Spleen (tissue), 11 donors: Measurements from ENCODE around the gene ATP6V0A4. TPM values are rescaled to one million over a fixed set of nuclear protein-coding genes. Genes with fewer than 3 reads are reported as not detected.

Experiments
- DNase-seq: peaks from one replicate; pipeline ENCODE4 v3.0.0-alpha.2; 2020
- H3K27ac ChIP-seq, 8 donors: fragments of 200-600 bp; sonication (generic) in 7 of 8; 1 replicate in 4 of 8; 2 replicates in 4 of 8; pipeline versions ENCODE4 v1.5.0 to v1.8.0; 2016 to 2021; ENCODE audit warnings: inconsistent platforms in 4 of 8, mild to moderate bottlenecking in 4 of 8, moderate library complexity in 1 of 8
- H3K27me3 ChIP-seq, 7 donors: fragments of 200-600 bp; sonication (generic) in 6 of 7; replicated peaks in 1 of 7; 1 replicate in 4 of 7; 2 replicates in 3 of 7; pipeline versions ENCODE4 v1.5.0 to v1.8.0; 2016 to 2021; ENCODE audit warnings: inconsistent platforms in 3 of 7, mild to moderate bottlenecking in 1 of 7
- H3K36me3 ChIP-seq, 6 donors: fragments of 200-600 bp; sonication (generic) in 5 of 6; 1 replicate in 4 of 6; 2 replicates in 2 of 6; pipeline versions ENCODE4 v1.5.0 to v1.8.0; 2016 to 2021; ENCODE audit warnings: inconsistent platforms in 2 of 6
- H3K4me1 ChIP-seq, 6 donors: fragments of 200-600 bp; sonication (generic) in 5 of 6; 1 replicate in 3 of 6; 2 replicates in 3 of 6; pipeline versions ENCODE4 v1.5.0 to v1.8.0; 2016 to 2021; ENCODE audit warnings: inconsistent platforms in 3 of 6
- H3K4me3 ChIP-seq, 8 donors: fragments of 200-600 bp; sonication (generic) in 7 of 8; 1 replicate in 4 of 8; 2 replicates in 4 of 8; pipeline versions ENCODE4 v1.5.0 to v1.8.0; 2016 to 2021; ENCODE audit warnings: inconsistent platforms in 4 of 8, mild to moderate bottlenecking in 4 of 8, moderate library complexity in 2 of 8
- H3K9me3 ChIP-seq, 8 donors: fragments of 200-600 bp; sonication (generic) in 7 of 8; 1 replicate in 4 of 8; 2 replicates in 4 of 8; pipeline versions ENCODE4 v1.5.0 to v1.8.0; 2016 to 2021; ENCODE audit warnings: inconsistent platforms in 4 of 8
- CTCF ChIP-seq, 11 experiments: fragments of 200-600 bp in 7 of 11; fragments of 450-650 bp in 4 of 11; sonication (generic) in 4 of 11; IDR thresholded peaks in 8 of 11; conservative IDR thresholded peaks in 3 of 11; 1 replicate in 7 of 11; 2 replicates in 4 of 11; pipeline versions ENCODE4 v1.4.0 to v1.8.0; 2016 to 2021; ENCODE audit warnings: antibody characterized with exemption in 11 of 11, inconsistent platforms in 4 of 11, mild to moderate bottlenecking in 1 of 11
- POLR2A ChIP-seq, 3 donors: fragments of 450-650 bp; IDR thresholded peaks; one replicate each; pipeline ENCODE4 v1.5.1; 2017; ENCODE audit warnings: antibody characterized with exemption in 3 of 3, mild to moderate bottlenecking in 1 of 3
- POLR2AphosphoS5 ChIP-seq, 3 donors: sonication (generic); formaldehyde crosslinking; IDR thresholded peaks; one replicate each; pipeline ENCODE4 v1.5.1; 2017; ENCODE audit warnings: antibody characterized with exemption in 3 of 3
- WGBS, 5 donors: extraction: QIAGEN DNeasy Blood & Tissue Kit in 3 of 5; methylation state at CpG; one replicate each; pipeline versions ENCODE4 v1.1.5 to v1.1.7; 2013 to 2018; 5-methylcytosine and 5-hydroxymethylcytosine counted together
- intact Hi-C: fragments of 100-400 bp; cut with DNase I; formaldehyde crosslinking; loops from one replicate; pipeline ENCODE4 v1.15.0; 2023; ENCODE audit warnings: low total_unique reads
- polyA plus RNA-seq, 3 donors: library from polyadenylated mRNA; stranded (reverse); fragments of 200-250 nt; gene quantifications; one replicate each; pipeline ENCODE4 v1.2.1, GENCODE V29; 2013
- total RNA-seq, 7 donors: library from RNA; depleted of rRNA in 3 of 7; stranded (reverse); fragments of >200 nt in 3 of 7; fragmentation: NEBNext Ultra II Directional in 4 of 7; extraction: Animal tissue kit (Norgen Biotek cat#: 25700) in 4 of 7; gene quantifications; one replicate each; pipeline versions ENCODE4 v1.1.0 to v1.2.1, GENCODE V29; 2016 to 2021
- donor health status: healthy with polysubstance abuse.
- donor health status: DM: no; HTN: no; CAD: no; lungs with moderate emphysema.
- donor health status: DM: no; HTN: no; CAD: no.
- donor health status: Bipolar disorder and iron deficiency.
- donor health status: healthy.
- donor health status: DM: no; HTN: no; CAD: no.
- donor health status: DM: yes; HTN: yes; CAD: no.

ATP6V0A4 gene
- total and polyA plus RNA-seq, 10 donors: not detected

DNA sequence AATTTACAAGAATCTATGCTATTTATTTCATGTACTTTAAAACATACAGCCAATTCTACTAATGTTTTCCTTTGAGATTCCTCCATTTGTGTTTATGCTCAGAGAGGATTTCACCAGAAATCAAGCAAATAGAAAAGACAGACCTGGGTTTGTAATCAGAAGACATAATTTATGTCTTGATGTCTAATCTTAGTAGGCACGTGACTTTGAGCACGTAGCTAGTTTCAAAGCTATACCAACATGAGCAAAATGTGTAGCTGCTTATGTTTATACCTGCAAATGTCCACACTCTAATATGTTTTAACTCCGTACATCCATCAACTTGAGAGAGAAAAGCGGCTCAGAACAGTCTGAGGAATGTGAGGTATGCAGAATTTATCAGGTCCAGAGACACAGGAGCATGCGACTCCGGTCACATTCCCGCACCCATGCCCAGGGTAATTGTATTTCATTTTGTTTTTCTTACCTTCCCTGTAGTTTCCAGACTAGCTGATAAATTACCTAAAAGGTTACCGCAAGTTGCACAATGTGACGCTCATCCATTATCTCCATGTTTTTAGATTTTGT is 136.8 kb downstream of the ATP6V0A4 start:
- Histone ChIP-seq H3K4me1 (peaks cover 0 to 15% (median 4%) of the 10 kb centered on the region in 6 donors), H3K27ac (no peak overlapping the region), H3K9me3 (no peaks in the 10 kb centered on the region), H3K27me3 (peaks cover 0 to 28% (median 4%) of the 10 kb centered on the region in 7 donors), H3K4me3 (no peak overlapping the region), H3K36me3 (no peaks in the 10 kb centered on the region)
- TF ChIP-seq POLR2AphosphoS5 (IDR thresholded peaks at IDR 0.05) (no peak), CTCF (IDR thresholded peaks at IDR 0.05 in 8 of 11, conservative IDR thresholded peaks at IDR 0.05 in 3 of 11) (no peak), POLR2A (IDR thresholded peaks at IDR 0.05) (no peak)
- intact Hi-C loops: no loop called here
- DNase-seq: no peak
- 73 to 82% (median 80%) methylated on average over 9 of the region's 9 CpGs for WGBS, 5 donors

DNA sequence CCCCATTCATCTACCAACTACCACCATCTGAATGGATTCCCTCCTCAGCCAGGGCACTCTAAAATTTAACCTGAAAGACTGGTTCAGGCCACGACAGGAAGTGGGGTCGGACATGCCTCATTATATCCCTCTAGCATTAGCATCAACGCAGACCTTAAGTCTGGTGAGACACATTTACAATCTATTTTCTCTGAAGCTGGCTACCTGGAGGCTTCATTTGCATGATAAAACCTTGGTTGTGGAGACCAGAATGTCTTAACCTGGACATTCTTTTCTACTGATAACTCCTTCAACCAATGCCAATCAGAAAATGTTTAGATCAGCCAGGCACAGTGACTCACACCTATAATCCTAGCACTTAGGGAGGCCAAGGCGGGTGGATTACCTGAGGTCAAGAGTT is 139.1 kb downstream of the ATP6V0A4 start:
- 80 to 91% (median 86%) methylated on average over 4 of the region's 4 CpGs for WGBS, 5 donors
- no peaks in the 10 kb centered on the region for H3K36me3 ChIP-seq
- intact Hi-C loops: no loop called here
- no peak overlapping the region for H3K4me3 ChIP-seq
- TF ChIP-seq POLR2A (IDR thresholded peaks at IDR 0.05) (no peak), POLR2AphosphoS5 (IDR thresholded peaks at IDR 0.05) (no peak)
- no peak overlapping the region for H3K27ac ChIP-seq
- peaks cover 0 to 16% (median 13%) of the 10 kb centered on the region in 8 donors for H3K9me3 ChIP-seq
- peaks cover 0 to 4% (median 0%) of the 10 kb centered on the region in 6 donors for H3K4me1 ChIP-seq
- H3K27me3 ChIP-seq: peaks cover 0 to 9% (median 0%) of the 10 kb centered on the region in 7 donors
- DNase-seq: no peak

- no peak for DNase-seq
- TF ChIP-seq POLR2AphosphoS5 (IDR thresholded peaks at IDR 0.05) (no peak), POLR2A (IDR thresholded peaks at IDR 0.05) (no peak), CTCF (IDR thresholded peaks at IDR 0.05 in 8 of 11, conservative IDR thresholded peaks at IDR 0.05 in 3 of 11) (no peak)
- H3K27me3 ChIP-seq: peaks cover 0 to 5% (median 0%) of the 10 kb centered on the region in 7 donors
- no peaks in the 10 kb centered on the region for H3K36me3 ChIP-seq
- WGBS, 5 donors: 80 to 93% (median 84%) methylated on average over 4 of the region's 4 CpGs
- intact Hi-C loops: no loop called here
- H3K27ac ChIP-seq: no peak overlapping the region
- H3K4me1 ChIP-seq: no peaks in the 10 kb centered on the region
- peaks cover 0 to 25% (median 18%) of the 10 kb centered on the region in 8 donors for H3K9me3 ChIP-seq
- no peak overlapping the region for H3K4me3 ChIP-seq
These were observed 140.1 kb downstream of the ATP6V0A4 start for GRCh38 chr7:138657854-138658386.

DNA sequence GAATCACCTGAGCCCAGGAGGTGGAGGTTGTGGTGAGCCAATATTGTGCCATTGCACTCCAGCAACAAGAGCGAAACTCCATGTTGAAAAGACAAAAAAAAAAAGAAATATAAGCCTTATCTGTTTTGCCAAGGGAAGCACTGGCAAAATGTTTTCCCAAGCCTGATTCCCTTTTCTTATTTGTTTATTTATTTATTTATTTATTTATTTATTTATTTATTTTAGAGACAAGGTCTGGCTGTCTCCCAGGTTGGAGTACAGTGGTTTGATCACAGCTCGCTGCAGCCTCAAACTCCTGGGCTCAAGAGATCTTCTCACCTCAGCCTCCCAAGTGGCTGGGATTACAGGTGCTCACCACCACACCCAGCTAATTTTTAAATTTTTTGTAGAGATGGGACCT is 141.0 kb downstream of the ATP6V0A4 start:
- H3K27ac ChIP-seq: no peak overlapping the region
- no peak for TF ChIP-seq POLR2AphosphoS5 (IDR thresholded peaks at IDR 0.05)
- no peak for TF ChIP-seq CTCF (IDR thresholded peaks at IDR 0.05 in 8 of 11, conservative IDR thresholded peaks at IDR 0.05 in 3 of 11)
- no peak for TF ChIP-seq POLR2A (IDR thresholded peaks at IDR 0.05)
- H3K36me3 ChIP-seq: no peaks in the 10 kb centered on the region
- no peaks in the 10 kb centered on the region for H3K27me3 ChIP-seq
- H3K9me3 ChIP-seq: peaks cover 0 to 29% (median 19%) of the 10 kb centered on the region in 8 donors
- H3K4me3 ChIP-seq: no peak overlapping the region
- H3K4me1 ChIP-seq: no peaks in the 10 kb centered on the region
- intact Hi-C loops: no loop called here
- DNase-seq: no peak
- 86 to 100% (median 90%) methylated on average over 1 to 2 of the region's 2 CpGs for WGBS, 5 donors

Other genes with a start within 250 kb of the ATP6V0A4 start
- under 1 TPM in 1 of 7 donors, not detected in 6; 0.97 TPM for gene SVOPL, start 96.8 kb downstream of the ATP6V0A4 start, total RNA-seq
- under 1 TPM in 2 of 3 donors, not detected in 1; 0.13 to 0.17 TPM for gene SVOPL, start 96.8 kb downstream of the ATP6V0A4 start, polyA plus RNA-seq
- not detected for gene TMEM213, start 202 bp downstream of the ATP6V0A4 start, total RNA-seq
- under 1 TPM in 1 of 3 donors, not detected in 2; 0.05 TPM for gene TMEM213, start 202 bp downstream of the ATP6V0A4 start, polyA plus RNA-seq
- gene KIAA1549, start 183.2 kb upstream of the ATP6V0A4 start, total RNA-seq: 1 to 10 TPM in 4 of 7 donors, under 1 TPM in 3; 0.67 to 1.8 (median 1.0) TPM
- under 1 TPM; 0.03 to 0.10 (median 0.09) TPM for gene KIAA1549, start 183.2 kb upstream of the ATP6V0A4 start, polyA plus RNA-seq
- 10 to 100 TPM; 11.1 to 27.7 (median 12.9) TPM for gene ZC3HAV1L, start 237.8 kb upstream of the ATP6V0A4 start, total RNA-seq
- under 1 TPM; 0.08 to 0.93 (median 0.15) TPM for gene ZC3HAV1L, start 237.8 kb upstream of the ATP6V0A4 start, polyA plus RNA-seq